ENCODE data around the gene TCP10L.
"Not testable (repeated sequence)": the region's sequence is repeated elsewhere in the genome, so short reads cannot be mapped to it uniquely, and the experiment has no call there.

Gene TCP10L, protein sequence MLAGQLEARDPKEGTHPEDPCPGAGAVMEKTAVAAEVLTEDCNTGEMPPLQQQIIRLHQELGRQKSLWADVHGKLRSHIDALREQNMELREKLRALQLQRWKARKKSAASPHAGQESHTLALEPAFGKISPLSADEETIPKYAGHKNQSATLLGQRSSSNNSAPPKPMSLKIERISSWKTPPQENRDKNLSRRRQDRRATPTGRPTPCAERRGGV

GRCh38 chr21:32585042-32585710 lies at the start of gene TCP10L:
Gene TCP10L (minus strand): TSS chr21:32585523. CDS start chr21:32584304, 1,219 bp downstream.
- DNase-seq, result no peak

- no peak for DNase-seq
Observed at GRCh38 chr21:32626621-32627196, 41.4 kb upstream of the TCP10L start.

DNA sequence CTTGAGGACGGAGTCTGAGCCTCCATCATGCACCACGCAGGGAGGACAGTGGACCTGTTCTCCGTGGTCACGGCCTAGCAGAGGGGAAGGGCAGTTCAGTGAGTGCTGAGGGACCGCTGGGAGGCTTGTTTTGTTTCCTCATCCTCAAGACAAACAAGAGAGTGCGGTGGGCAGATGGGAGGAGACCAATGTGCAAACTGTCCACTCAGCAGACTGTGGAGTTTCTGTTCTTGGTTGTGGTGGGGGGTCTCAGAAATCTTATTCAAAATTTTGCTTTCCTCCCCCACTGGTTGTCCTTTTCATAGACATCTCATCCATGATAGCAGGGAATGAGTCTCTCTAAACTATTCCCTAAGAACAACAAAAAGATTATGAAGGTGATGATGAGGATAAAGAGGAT lies 32.9 kb upstream of the TCP10L start:
- not testable (repeated sequence) for DNase-seq

DNA sequence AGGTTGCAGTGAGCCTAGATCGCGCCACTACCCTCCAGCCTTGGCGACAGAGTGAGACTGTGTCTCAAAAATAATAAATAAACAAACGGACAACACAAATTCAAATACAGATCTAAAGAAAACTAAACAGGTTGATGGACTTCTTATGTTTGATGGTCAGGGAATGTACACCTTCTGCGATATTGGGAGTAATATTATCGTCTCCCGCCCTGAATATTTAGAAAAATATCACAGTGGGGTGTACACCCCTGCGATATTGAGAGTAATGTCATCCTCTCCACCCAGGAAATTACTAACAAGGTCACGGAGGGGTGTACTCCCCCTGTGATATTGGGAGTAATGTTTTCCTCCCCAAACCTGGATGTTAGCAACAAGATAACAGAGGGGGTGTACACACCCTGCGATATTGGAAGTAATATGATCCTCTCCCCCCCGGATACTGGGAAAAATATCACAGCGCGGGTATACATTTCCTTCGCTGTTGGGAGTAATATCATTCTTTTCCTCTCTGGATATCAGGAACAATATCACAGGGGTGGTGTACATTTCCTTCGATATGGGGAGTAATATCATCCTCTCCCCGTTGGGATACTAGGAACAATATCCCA lies 28.2 kb upstream of the TCP10L start:
- no peak for DNase-seq

GRCh38 chr21:32612999-32613337 lies 27.6 kb upstream of the TCP10L start:
- no peak for DNase-seq

DNA sequence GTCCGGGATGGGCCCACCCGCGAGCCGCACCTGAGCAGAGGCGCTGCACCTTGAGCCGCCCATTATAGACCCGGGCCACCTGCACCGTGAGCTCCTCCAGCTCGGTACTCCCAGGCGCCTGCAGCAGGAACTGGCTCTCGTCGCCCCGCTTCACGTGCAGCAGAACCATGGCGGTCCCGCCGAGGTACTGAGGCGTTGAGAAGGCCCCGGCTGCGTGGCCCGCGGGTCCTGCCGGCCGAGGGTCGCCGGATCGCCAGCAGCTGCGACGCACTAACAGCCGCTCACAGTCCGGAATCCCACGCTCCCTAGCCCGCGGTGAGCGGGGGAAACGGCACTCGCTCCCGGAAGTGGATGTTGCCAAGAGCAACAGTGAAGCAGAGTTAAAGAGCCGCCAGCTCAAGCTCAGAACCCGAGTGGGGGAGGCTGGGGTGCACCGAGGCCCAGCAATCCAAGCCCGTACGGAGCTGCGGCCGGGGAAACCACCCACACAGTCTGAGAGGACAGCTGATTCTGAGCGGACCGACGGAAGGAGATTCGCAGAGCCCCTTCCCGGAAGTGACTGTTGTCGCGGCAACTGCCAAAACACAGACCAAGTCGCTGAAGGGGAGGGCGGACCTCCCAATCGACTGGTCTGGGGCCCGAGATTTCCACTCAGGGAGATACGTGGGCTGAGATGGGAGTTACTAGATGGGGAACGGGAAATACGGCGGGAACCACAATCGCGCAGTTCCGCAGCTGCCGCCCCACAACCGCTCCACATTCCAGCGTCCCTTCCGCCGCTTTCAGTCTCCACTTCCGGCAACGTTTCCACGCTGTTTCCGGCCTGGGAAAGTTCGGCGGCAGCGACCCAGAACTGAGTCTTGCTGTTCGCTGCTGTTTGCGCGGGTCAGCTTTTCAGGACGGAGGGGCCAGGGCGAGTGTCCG lies 27.0 kb upstream of the TCP10L start, which contains the start of gene CFAP298:
CFAP298 (minus strand) TSS at position 303 of the 924 bp plus-strand sequence; CDS start at position 169, 134 bp downstream.
- DNase-seq, result peak; percentile 26

GRCh38 chr21:32611471-32611997 lies 26.2 kb upstream of the TCP10L start:
- no peak for DNase-seq

DNA sequence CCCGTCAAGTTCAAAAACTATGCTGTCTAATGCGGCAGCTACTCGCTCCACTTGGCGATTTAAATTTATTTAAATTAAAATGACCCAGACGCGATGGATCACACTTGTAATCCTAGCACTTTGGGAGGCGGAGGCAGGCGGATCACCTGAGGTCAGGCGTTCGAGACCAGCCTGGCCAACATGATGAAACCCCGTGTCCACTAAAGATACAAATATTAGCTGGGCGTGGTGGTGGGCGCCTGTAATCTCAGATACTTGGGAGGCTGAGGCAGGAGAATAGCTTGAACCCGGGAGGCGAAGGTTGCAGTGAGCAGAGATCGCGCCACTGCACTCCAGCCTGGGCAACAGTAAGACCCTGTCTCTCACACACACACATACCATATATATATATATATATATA lies 25.6 kb upstream of the TCP10L start:
- not testable (repeated sequence) for DNase-seq

- no peak for DNase-seq
Observed at GRCh38 chr21:32608851-32609250, 23.5 kb upstream of the TCP10L start.

GRCh38 chr21:32605469-32605868 lies 20.1 kb upstream of the TCP10L start:
- DNase-seq, result no peak

DNA sequence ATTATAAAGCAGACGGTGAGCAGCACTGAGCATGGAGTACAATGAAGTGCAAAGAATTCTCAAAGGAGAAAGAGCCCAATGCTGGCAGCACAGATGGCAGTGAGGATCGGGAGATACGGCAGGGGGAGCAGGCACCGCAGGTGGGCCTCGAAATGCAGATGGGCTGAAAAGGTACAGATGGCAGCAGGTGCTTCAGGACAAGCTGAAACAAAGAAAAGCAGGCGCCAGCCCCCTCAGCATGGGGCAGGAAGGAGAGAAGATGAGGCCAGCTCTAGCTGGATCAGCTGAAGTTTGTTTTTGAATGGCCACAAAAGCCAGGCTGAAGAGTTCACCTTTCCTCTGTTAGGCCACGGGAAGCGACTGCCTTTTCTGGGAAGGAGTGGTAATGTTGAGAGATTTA lies 19.1 kb upstream of the TCP10L start:
- DNase-seq, result peak; percentile 20

DNA sequence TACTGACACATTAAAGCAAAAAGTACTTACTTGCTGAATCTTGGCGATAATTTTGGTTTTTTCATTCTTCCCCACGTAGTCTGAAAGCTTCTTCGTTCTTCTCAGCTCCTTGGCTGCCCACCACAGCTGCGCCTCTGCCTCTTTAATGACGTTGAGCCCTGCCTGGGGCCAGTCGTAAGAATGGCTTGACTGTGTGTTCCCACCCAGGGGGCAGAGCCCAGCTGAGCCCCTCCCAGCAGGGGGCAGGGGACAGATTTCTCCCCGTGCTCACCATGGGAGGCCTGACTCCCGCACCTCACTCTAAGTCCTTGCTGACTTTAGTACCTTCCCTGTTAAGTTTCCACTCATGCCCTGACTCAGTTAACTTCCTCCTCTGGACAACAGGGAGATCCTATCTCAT lies 17.8 kb upstream of the TCP10L start:
- no peak for DNase-seq

DNA sequence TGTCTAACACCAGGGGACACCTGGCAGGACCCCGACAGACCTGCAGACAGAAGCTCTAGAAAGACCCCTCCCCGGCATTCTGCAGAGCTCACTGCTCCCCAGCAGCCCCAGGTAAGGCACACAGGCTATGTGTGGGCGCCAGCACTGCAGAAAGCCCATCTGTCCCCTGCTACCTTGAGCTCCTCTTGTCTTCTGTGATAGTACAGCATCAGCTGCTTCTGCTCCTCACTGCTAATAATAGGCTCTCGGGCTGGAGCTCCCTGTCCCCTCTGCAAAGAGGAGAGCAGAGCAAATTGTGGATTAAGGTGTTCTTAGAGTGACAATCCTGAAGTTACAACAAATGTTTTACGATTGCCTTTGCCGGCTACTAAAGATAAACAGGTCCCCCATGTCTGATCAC lies 16.8 kb upstream of the TCP10L start:
- no peak for DNase-seq

DNA sequence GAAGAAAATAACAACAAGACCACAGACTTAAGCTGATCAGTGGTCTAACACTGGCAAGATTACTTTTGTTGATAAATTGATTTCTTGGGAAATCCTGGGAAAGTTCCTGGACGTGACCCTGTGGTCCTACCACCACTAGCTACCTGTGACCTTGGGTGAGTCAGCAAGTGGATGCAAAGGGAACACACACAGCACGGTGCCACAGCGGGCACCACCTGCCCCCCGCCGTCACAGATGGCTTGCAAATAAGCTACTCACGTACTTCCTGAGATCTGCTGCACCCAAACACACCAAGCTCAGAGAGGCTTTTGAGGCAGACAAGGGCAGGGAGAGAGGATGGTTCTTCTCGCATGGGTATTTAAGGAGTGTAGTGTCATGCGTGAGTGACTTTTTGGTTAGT lies 14.2 kb upstream of the TCP10L start:
- no peak for DNase-seq

- no peak for DNase-seq
Observed at GRCh38 chr21:32599091-32599490, 13.8 kb upstream of the TCP10L start.

DNA sequence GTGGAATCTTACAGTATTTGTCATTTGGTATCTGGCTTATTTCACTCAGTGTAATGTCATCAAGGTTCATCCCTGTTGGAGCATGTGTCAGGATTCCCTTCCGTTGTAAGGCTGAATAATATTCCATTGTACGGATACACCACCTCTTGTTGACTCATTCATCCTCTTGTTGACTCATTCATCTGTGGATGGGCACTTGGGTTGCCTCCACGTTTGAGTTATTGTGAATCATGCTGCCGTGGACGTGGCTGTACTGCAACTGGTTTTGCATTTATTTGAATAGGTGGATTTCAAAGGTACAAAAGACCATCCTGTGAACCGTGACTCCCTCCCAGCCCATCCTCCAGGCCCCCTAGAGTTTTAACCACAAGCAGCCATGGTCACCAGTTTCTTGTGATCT lies 11.9 kb upstream of the TCP10L start:
- DNase-seq, result no peak

- DNase-seq, result no peak
Observed at GRCh38 chr21:32595431-32595830, 10.1 kb upstream of the TCP10L start.

DNA sequence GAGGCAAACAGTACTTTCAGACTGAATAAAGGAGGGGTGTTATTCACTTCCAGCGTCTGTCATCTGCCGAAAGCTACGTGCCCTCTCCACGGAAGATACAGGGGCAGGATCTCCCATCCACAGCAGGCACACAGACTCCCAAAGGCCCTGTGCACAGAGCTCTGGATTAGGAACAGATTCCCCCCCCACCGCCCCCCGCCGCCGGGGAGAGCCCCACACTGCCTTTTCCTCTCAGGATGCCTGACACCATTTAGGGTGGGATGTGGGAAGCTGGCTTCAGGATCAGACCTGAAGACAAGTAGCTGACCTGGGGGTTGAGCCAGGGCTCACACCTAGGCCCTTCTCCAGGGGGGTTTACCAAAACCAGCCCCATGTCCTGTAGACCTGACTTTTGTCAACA lies 8.4 kb upstream of the TCP10L start:
- no peak for DNase-seq

- DNase-seq, result no peak
Observed at GRCh38 chr21:32592929-32593502, 7.7 kb upstream of the TCP10L start.

DNA sequence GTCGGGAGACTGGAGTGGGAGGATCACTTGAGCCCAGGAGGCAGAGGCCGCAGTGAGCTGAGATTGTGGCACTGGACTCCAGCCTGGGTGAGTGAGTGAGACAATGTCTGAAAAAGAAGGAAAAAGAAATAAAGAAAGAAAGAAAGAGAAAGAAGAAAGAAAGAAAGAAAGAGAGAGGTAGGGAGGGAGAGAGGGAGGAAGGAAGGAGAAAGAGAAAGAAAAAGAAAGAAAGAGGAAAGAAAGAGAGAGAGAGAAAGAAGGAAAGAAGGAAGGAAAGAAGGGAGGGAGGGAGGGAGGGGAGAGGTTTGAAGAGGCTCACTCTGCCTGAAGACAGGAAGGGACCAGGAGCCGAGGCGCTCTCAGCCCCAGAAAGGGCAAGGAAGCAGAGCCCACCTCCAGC lies 4.8 kb upstream of the TCP10L start:
- DNase-seq, result no peak

DNA sequence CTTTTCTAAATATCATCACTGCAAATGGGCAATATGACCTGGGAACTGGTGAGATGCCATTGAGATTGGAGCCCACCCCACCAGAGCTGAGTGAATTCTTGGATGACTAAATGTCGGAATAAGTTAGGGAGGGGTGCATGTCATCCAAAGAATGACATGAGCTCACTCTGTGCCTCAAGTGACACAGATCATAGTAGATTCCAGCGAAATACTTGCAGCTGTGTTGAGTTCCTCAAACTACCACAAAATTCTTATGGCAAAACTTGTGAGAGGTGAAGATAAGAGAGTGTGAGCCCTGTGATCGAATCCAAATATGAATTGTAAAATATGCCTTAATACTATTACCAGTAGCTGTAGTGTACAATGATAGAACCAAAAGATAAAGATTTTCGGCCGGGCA lies 2.3 kb upstream of the TCP10L start:
- no peak for DNase-seq

GRCh38 chr21:32587120-32587519 lies 1.8 kb upstream of the TCP10L start:
- no peak for DNase-seq
